Bronchial epithelial cell (primary cell): ENCODE results near the gene APOBEC4. TPM values are rescaled to one million over a fixed set of nuclear protein-coding genes. Genes with fewer than 3 reads are reported as not detected.

Source experiments
- DNase-seq: peaks from one replicate; pipeline ENCODE4 v3.0.0-alpha.2; 2010; ENCODE audit warnings: low read depth
- FAIRE-seq: peaks from 2 replicates; lab custom pipeline; 2011; peaks lifted over from hg19 to GRCh38; lab: Jason Lieb, UNC
- H3K27me3 ChIP-seq: 2 replicates; pipeline ENCODE4 v1.5.1; 2011; ENCODE audit warnings: low read length; ENCODE audit not compliant: control insufficient read depth, insufficient read depth
- H3K36me3 ChIP-seq: 2 replicates; pipeline ENCODE4 v1.5.1; 2011; ENCODE audit warnings: low read length; ENCODE audit not compliant: control insufficient read depth, insufficient read depth
- H3K4me3 ChIP-seq: 2 replicates; pipeline ENCODE4 v1.5.1; 2011; ENCODE audit warnings: mild to moderate bottlenecking, low read depth, low read length, control low read depth
- CTCF ChIP-seq: IDR thresholded peaks from 2 replicates; pipeline ENCODE4 v1.5.1; 2011; ENCODE audit warnings: mild to moderate bottlenecking, moderate library complexity, low read length, control low read depth, inconsistent platforms; ENCODE audit not compliant: insufficient read depth, severe bottlenecking
- total RNA-seq: library from RNA; depleted of rRNA; stranded (reverse); fragments of >200 nt; gene quantifications from 2 replicates; pipeline ENCODE4 v1.2.1, GENCODE V29; 2014

The APOBEC4 gene
- total RNA-seq, 1 donor from 2014 or later: not detected

DNA sequence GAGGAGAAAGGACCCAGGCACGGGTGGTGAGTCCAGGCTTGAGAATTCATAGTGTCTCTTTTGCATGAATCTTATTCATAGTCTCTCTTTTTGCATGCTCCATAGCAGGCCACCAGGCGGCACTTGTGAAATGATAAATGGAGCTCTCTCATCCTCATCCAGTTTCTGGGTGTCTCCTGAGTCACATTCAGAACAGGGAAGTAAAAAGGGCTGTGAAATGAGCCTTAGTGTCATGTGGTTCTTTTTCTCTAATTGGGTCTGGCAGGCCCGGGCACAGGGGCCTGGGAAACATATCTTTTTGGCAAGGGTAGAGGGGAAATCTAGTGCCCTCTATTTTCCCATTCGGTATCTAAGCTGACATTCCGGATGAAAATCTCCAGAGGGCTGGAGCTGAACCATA lies 43.8 kb downstream of the APOBEC4 start:
- peak; percentile 80 for DNase-seq
- Histone ChIP-seq H3K4me3 (no peak overlapping the region), H3K27me3 (no peaks in the 10 kb centered on the region), H3K36me3 (no peaks in the 10 kb centered on the region)
- peak; percentile 49 for TF ChIP-seq CTCF
- FAIRE-seq: no peak

- no peak for FAIRE-seq
- no peak for TF ChIP-seq CTCF
- H3K27me3 ChIP-seq: no peaks in the 10 kb centered on the region
- H3K4me3 ChIP-seq: no peak overlapping the region
- DNase-seq: no peak
- H3K36me3 ChIP-seq: no peaks in the 10 kb centered on the region
Measured at GRCh38 chr1:183607322-183607980, 45.7 kb downstream of the APOBEC4 start.

GRCh38 chr1:183605904-183606303 lies 47.2 kb downstream of the APOBEC4 start:
- DNase-seq (no peak), FAIRE-seq (no peak)
- H3K27me3 ChIP-seq: no peaks in the 10 kb centered on the region
- no peak for TF ChIP-seq CTCF
- no peak overlapping the region for H3K4me3 ChIP-seq
- no peaks in the 10 kb centered on the region for H3K36me3 ChIP-seq

DNA sequence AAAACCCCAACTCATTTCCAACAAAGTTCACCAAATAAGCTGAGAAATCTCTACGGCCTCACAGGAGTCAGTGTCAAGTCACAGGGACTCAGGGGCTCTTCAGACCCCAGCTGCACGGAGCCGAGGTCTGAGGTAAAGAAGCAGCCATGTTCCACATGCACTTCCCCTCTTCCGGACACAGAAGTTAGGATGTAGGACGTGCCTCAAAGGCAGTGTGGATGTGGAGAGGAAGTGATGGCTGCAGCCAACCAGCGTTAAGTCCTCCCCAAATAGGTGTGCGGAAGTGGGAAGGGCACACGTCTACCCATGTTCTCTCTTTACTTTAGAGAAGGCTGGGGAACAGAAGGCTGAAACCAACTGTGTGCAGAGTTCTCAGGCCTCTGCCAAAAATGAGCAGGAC lies 48.3 kb downstream of the APOBEC4 start:
- DNase-seq: no peak
- FAIRE-seq: no peak
- TF ChIP-seq CTCF: no peak
- no peaks in the 10 kb centered on the region for H3K27me3 ChIP-seq
- H3K36me3 ChIP-seq: no peaks in the 10 kb centered on the region
- H3K4me3 ChIP-seq: no peak overlapping the region

DNA sequence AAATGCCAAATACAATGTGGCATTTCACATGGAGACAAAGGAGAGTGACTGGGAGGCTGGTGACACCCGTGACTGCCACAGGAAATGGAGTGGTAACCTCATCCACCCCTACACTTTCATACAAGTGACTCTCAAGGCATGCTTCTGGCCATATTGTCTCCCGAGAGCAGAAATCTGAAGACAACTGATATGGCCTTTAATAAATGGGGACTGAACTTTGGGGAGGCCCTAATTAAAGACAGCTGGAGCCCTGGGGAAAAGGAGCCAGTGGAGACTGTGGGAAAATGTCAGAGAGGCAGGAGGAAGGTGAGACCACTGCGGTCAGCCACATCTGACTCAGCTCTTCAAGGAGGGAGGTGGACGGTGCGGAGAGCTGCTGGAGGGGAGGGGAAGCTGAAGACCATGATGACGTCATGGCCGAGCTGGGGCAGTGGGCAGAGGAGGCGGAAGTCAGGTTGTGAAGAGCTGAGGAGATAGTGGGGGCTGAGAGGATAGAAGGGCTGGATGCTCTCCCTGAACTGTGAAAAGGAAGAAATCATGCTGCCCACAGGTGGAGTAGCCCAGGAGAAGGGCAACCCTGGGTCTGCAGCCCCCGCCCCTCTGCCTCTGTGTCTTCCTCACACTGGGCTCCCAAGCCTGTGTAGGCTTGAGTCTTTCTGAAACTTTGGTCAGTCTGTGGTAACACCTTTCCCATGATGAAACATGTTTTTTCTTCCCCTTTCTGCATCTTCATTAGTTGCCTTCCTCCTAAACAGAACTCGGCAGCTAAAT lies 48.9 kb downstream of the APOBEC4 start:
- Histone ChIP-seq H3K4me3 (no peak overlapping the region), H3K27me3 (no peaks in the 10 kb centered on the region), H3K36me3 (no peaks in the 10 kb centered on the region)
- TF ChIP-seq CTCF: no peak
- FAIRE-seq: no peak
- no peak for DNase-seq

GRCh38 chr1:183602510-183602909 lies 50.6 kb downstream of the APOBEC4 start:
- FAIRE-seq: no peak
- Histone ChIP-seq H3K27me3 (no peaks in the 10 kb centered on the region), H3K4me3 (no peak overlapping the region), H3K36me3 (no peaks in the 10 kb centered on the region)
- TF ChIP-seq CTCF: no peak
- no peak for DNase-seq
